GM18907 (cell line): Measurements from ENCODE around the gene MNX1.

ENCODE experiments used
- ATAC-seq: cut with Tn5 transposase; IDR thresholded peaks from one replicate; pipeline ENCODE4 v1.9.1; 2021; ENCODE audit warnings: mild to moderate bottlenecking, moderate library complexity; ENCODE audit not compliant: unreplicated experiment

Gene MNX1

GRCh38 chr7:156979711-156980110 lies 30.8 kb downstream of the MNX1 start:
- no peak for ATAC-seq

DNA sequence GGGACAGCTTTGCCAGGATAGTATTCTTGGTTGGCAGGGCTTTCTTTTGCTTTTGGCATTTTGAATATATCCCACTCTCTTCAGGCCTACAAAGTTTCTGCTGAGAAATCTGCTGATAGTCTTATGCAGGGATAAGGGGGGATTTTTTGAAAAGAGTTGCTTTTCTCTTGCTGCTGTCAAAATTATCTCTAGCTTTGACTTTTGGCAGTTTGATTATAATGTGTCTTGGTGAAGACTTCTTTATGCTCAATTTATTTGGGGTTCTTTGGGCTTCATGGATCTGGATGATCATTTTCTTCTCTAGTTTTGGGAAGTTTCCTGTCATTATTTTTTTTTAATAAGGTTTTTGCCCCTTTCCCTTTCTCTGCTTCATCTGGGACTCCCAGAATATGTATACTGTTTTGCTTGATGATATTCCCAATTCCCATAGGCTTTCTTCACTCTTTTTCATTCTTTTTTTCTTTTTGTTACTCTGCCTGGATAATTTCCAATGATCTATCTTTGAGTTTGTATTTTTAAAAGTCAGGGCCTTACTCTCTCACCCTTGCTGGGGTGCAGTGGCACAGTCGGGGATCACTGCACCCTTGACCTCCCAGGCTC lies 31.4 kb downstream of the MNX1 start:
- no peak for ATAC-seq

GRCh38 chr7:156975620-156976019 lies 34.8 kb downstream of the MNX1 start:
- no peak for ATAC-seq

GRCh38 chr7:156969972-156970420 lies 40.5 kb downstream of the MNX1 start:
- ATAC-seq, result no peak

GRCh38 chr7:156968183-156968582 lies 42.3 kb downstream of the MNX1 start:
- no peak for ATAC-seq

DNA sequence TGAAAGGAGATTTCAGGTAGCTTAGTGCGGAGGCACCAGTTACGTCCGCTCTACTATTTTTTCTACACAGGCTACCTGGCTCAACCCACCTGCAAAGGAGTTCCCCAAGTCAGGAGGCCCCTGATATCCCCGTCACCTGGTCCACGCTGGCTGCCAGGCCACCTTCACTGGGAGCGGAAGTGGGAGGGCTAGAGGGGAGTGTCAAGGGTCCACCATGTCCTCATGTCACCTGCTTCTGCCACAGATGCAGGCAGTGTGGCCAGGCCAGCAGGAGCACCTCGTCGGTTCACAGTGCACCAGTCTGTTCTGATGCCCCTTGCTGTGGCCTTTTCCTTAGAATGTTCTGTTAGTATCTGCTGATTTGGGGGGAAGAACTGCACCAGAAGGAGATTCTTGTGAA lies 44.1 kb downstream of the MNX1 start:
- ATAC-seq, result no peak

GRCh38 chr7:156964971-156965370 lies 45.5 kb downstream of the MNX1 start:
- no peak for ATAC-seq

DNA sequence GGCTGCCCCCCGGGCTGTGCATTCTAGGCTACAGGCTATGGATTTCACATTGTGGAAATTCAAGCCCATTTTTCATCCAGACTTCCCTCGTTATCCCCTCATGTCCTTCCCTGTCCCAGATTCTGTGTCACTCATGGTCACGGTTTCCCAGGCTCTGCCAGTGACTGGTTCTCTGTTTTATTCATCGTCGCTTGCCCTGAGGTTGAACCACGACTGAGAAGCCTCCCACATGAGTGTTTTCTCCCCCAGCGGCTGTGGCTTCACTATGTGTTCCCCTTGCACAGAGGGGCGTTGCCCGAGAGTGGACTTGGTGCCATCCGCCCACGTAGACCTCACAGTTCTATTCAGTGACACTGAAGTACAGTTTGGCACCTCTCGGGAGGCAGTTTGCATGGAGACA lies 47.0 kb downstream of the MNX1 start:
- no peak for ATAC-seq

DNA sequence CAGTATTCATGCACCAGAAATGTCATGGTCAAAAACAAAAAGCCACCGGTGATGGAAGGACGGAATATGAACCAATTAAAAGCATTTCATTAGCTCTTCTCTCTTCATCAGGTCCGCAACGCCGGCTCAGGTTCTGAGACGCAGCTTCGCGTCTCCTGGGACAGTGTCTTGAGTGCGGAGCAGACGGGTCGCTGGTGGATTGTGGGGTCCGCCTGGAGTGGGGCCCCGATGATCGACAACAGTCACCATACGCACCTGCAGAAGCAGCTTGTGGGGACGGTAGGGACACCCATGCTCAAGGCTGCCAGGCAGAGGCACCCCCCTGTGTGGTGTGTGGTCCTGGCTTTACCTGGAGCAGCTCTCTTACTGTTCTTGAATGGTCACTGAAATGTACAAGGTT lies 47.6 kb downstream of the MNX1 start:
- ATAC-seq, result no peak

DNA sequence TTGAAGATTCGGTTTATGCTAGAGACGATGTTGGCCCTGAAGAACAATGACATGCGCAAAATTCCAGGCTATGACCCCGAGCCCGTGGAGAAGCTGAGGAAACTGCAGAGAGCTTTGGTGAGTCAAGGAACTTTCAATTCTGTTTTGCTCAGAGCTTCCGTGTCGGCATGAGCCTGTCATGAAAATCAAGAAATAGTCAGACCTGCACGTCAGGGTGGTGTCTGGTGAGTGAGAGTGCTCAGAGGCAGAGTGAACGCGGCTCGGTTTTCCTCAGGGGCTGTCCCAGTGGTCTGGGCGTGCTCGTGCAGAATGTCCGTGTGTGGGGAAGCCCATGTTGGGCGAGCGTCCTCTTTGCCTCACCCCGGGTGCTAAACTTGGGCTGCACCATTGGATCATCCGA lies 48.3 kb downstream of the MNX1 start:
- no peak for ATAC-seq

GRCh38 chr7:156956727-156957126 lies 53.7 kb downstream of the MNX1 start:
- ATAC-seq, result no peak

GRCh38 chr7:156954941-156955340 lies 55.5 kb downstream of the MNX1 start:
- no peak for ATAC-seq
